Stomach (tissue), 9 donors: Measurements from ENCODE around the gene RSPH4A. TPM values are rescaled to one million over a fixed set of nuclear protein-coding genes. Genes with fewer than 3 reads are reported as not detected.

Experiments used
- DNase-seq, 2 donors: peaks; one replicate each; pipeline versions ENCODE4 v3.0.0 to v3.0.0-alpha.2; 2013 to 2019
- H3K27ac ChIP-seq, 5 donors: fragments of 200-600 bp in 4 of 5; sonication (generic) in 4 of 5; one replicate each; pipeline ENCODE4 v1.5.1; 2013 to 2019; ENCODE audit warnings: mild to moderate bottlenecking in 1 of 5, moderate library complexity in 1 of 5
- H3K27me3 ChIP-seq, 3 donors: fragments of 200-600 bp; sonication (generic); one replicate each; pipeline ENCODE4 v1.5.1; 2017 to 2019; ENCODE audit warnings: mixed run types in 1 of 3
- H3K36me3 ChIP-seq, 4 donors: fragments of 200-600 bp; sonication (generic); 1 replicate in 3 of 4; 2 replicates in 1 of 4; pipeline ENCODE4 v1.5.1; 2016 to 2019
- H3K4me1 ChIP-seq, 4 donors: fragments of 200-600 bp; sonication (generic); one replicate each; pipeline ENCODE4 v1.5.1; 2016 to 2019
- H3K4me3 ChIP-seq, 4 donors: fragments of 200-600 bp; sonication (generic) in 3 of 4; one replicate each; pipeline ENCODE4 v1.5.1; 2016 to 2019; ENCODE audit warnings: mild to moderate bottlenecking in 1 of 4
- H3K9me3 ChIP-seq, 4 donors: fragments of 200-600 bp; sonication (generic); one replicate each; pipeline ENCODE4 v1.5.1; 2016 to 2019
- CTCF ChIP-seq, 7 experiments: fragments of 450-650 bp in 4 of 7; fragments of 200-600 bp in 3 of 7; sonication (generic) in 3 of 7; IDR thresholded peaks; one replicate each; pipeline ENCODE4 v1.5.1; 2016 to 2019; ENCODE audit warnings: antibody characterized with exemption in 7 of 7, control low read depth in 2 of 7, mild to moderate bottlenecking in 1 of 7
- EP300 ChIP-seq: sonication (generic); formaldehyde crosslinking; IDR thresholded peaks from one replicate; pipeline ENCODE4 v1.6.1; 2017; ENCODE audit warnings: antibody characterized with exemption
- POLR2A ChIP-seq, 4 donors: fragments of 450-650 bp; IDR thresholded peaks; one replicate each; pipeline ENCODE4 v1.6.1; 2016; ENCODE audit warnings: antibody characterized with exemption in 4 of 4, control low read depth in 2 of 4, mild to moderate bottlenecking in 1 of 4, moderate library complexity in 1 of 4
- POLR2AphosphoS5 ChIP-seq, 3 donors: sonication (generic); formaldehyde crosslinking; IDR thresholded peaks; one replicate each; pipeline ENCODE4 v1.6.1; 2016; ENCODE audit warnings: antibody characterized with exemption in 3 of 3
- WGBS, 5 donors: extraction: QIAGEN DNeasy Blood & Tissue Kit in 3 of 5; methylation state at CpG; one replicate each; pipeline versions ENCODE4 v1.1.5 to v1.1.7; 2013 to 2018; 5-methylcytosine and 5-hydroxymethylcytosine counted together
- intact Hi-C: fragments of 100-400 bp; cut with DNase I; formaldehyde crosslinking; loops from one replicate; pipeline ENCODE4 v1.15.1; 2023; ENCODE audit warnings: low total_unique reads
- polyA plus RNA-seq, 3 donors: library from polyadenylated mRNA; stranded (reverse); fragments of 200-250 nt; gene quantifications; one replicate each; pipeline ENCODE4 v1.2.3, GENCODE V29; 2013
- total RNA-seq, 5 donors: library from RNA; depleted of rRNA; stranded (reverse); fragments of >200 nt; gene quantifications; one replicate each; pipeline versions ENCODE4 v1.1.0 to v1.2.3, GENCODE V29; 2014 to 2016
- donor health status: healthy with polysubstance abuse.
- donor health status: Bipolar disorder and iron deficiency.
- donor health status: healthy.

Gene RSPH4A
- total and polyA plus RNA-seq, 8 donors, result under 0.01 to 5.3 (median 0.25) TPM; not detected in 2

GRCh38 chr6:116666869-116667268, 50.6 kb downstream of the RSPH4A start:
- no peaks in the 10 kb centered on the region for H3K27me3 ChIP-seq
- no peak overlapping the region for H3K27ac ChIP-seq
- no peaks in the 10 kb centered on the region for H3K36me3 ChIP-seq
- no peaks in the 10 kb centered on the region for H3K9me3 ChIP-seq
- no peak for TF ChIP-seq EP300
- no peak for TF ChIP-seq POLR2A (IDR thresholded peaks at IDR 0.05)
- peaks cover 10 to 50% (median 23%) of the 10 kb centered on the region in 4 donors for H3K4me1 ChIP-seq
- H3K4me3 ChIP-seq, result no peak overlapping the region
- DNase-seq, result no peak
- intact Hi-C loops, result no loop called here
- WGBS, 5 donors, result 58 to 74% (median 66%) methylated on average over 1 of the region's 1 CpG

GRCh38 chr6:116667623-116668022, 51.3 kb downstream of the RSPH4A start:
- TF ChIP-seq CTCF (IDR thresholded peaks at IDR 0.05), result no peak
- no peak for TF ChIP-seq EP300
- no peak for TF ChIP-seq POLR2AphosphoS5 (IDR thresholded peaks at IDR 0.05)
- no peak for TF ChIP-seq POLR2A (IDR thresholded peaks at IDR 0.05)
- no peaks in the 10 kb centered on the region for H3K27me3 ChIP-seq
- H3K36me3 ChIP-seq, result no peaks in the 10 kb centered on the region
- peak in 1 of 2 donors; percentile 24 for DNase-seq
- H3K27ac ChIP-seq, result peak overlapping the region in 2 of 5 donors; percentile 87
- peaks cover 10 to 46% (median 23%) of the 10 kb centered on the region in 4 donors for H3K4me1 ChIP-seq
- peak overlapping the region; percentile 70 to 91 (median 85) for H3K4me3 ChIP-seq
- 22 to 32% (median 27%) methylated on average over 3 of the region's 3 CpGs for WGBS, 5 donors
- intact Hi-C loops, result no loop called here
- H3K9me3 ChIP-seq, result no peaks in the 10 kb centered on the region

DNA sequence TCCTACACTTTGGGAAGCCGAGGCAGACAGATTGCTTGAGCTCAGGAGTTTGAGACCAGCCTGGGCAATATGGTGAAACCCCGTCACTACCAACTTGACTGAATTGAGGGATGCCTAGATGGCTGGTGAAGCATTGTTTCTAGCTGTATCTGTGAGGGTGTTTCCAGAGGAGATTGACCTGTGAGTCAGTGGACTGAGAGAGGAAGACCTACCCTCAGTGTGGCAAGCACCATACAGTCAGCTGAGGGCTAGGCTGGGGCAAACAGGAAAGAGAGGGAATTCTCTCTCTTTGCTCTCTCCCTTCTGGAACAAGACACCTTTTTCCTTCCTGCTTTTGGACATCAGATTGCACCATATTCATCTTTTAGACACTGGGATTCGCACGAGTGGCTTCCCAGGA, 56.0 kb downstream of the RSPH4A start:
- Histone ChIP-seq H3K27me3 (no peaks in the 10 kb centered on the region), H3K36me3 (no peaks in the 10 kb centered on the region), H3K4me3 (no peak overlapping the region), H3K4me1 (peaks cover 0 to 8% (median 6%) of the 10 kb centered on the region in 4 donors), H3K9me3 (no peaks in the 10 kb centered on the region), H3K27ac (no peak overlapping the region)
- intact Hi-C loops, result no loop called here
- WGBS, 5 donors, result 81 to 94% (median 90%) methylated on average over 4 of the region's 4 CpGs
- DNase-seq, result no peak
- TF ChIP-seq EP300 (no peak), POLR2AphosphoS5 (IDR thresholded peaks at IDR 0.05) (no peak), CTCF (IDR thresholded peaks at IDR 0.05) (no peak), POLR2A (IDR thresholded peaks at IDR 0.05) (no peak)

GRCh38 chr6:116676021-116676420, 59.7 kb downstream of the RSPH4A start:
- H3K27ac ChIP-seq, result no peak overlapping the region
- intact Hi-C loops, result no loop called here
- H3K36me3 ChIP-seq, result no peaks in the 10 kb centered on the region
- peaks cover 0 to 12% (median 7%) of the 10 kb centered on the region in 4 donors for H3K4me1 ChIP-seq
- no peaks in the 10 kb centered on the region for H3K27me3 ChIP-seq
- TF ChIP-seq EP300, result no peak
- TF ChIP-seq POLR2A (IDR thresholded peaks at IDR 0.05), result no peak
- TF ChIP-seq CTCF (IDR thresholded peaks at IDR 0.05), result no peak
- no peak for TF ChIP-seq POLR2AphosphoS5 (IDR thresholded peaks at IDR 0.05)
- 92 to 100% (median 94%) methylated on average over 1 of the region's 1 CpG for WGBS, 5 donors
- H3K9me3 ChIP-seq, result no peaks in the 10 kb centered on the region
- H3K4me3 ChIP-seq, result no peak overlapping the region
- DNase-seq, result no peak

DNA sequence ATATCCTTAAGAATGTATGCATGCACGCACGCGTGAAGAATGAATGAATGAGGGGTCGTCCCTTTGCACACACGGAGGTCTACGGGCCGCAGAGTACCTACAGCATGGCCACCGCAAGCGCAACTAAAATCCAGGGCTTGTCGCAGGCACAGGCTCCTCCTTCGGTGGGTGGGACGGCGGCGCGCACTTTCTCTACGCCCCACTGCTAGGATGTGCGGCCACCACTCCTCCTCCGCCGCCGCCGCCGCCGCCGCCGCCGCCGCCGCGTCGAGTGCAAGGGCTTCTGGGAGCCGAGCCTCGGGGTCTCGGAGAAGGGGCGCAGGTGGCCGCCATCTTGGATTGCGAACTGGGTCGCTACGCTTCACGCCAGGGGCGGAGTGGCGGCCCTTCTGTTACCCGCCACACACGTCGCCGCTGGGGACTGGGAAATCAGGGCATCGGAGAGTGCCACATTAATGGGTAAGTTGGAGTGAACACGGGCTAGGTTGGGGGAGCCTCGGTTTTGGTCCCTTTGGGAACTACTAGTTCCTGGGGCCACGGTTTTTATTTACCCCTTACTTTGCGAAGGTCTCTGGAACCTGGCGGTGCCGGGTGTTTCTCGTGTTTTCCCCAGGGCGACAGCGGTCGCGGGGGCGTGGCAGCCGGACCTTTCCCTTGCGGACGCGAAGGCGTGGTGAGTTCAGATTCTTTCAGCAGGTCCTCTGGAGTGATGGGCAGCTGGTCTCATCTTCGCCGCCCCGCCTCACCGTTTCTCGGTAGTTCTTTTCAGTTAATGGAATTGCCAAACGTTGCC, 64.8 kb downstream of the RSPH4A start, which contains the start of gene KPNA5:
KPNA5 (plus strand) TSS at position 332 of the 793 bp plus-strand sequence; CDS start at position 456, 124 bp downstream.
- Histone ChIP-seq H3K4me3 (peak within 1 kb of the TSS; percentile 67 to 76 (median 70)), H3K27me3 (no peaks in the 10 kb centered on the region), H3K27ac (peak within 1 kb of the TSS; percentile 86 to 95 (median 88)), H3K9me3 (no peaks in the 10 kb centered on the region), H3K4me1 (peaks cover 12 to 33% (median 21%) of the 10 kb centered on the region in 4 donors), H3K36me3 (peaks cover 0 to 9% (median 2%) of the 10 kb centered on the region in 4 donors)
- DNase-seq, result peak; percentile 90 to 98
- intact Hi-C loops, result no loop called here
- WGBS, 5 donors, result 0 to 1% (median 0%) methylated on average over 49 to 69 of the region's 69 CpGs
- no peak for TF ChIP-seq CTCF (IDR thresholded peaks at IDR 0.05)
- peak in 1 of 4 donors; percentile 43 for TF ChIP-seq POLR2A (IDR thresholded peaks at IDR 0.05)
- TF ChIP-seq POLR2AphosphoS5 (IDR thresholded peaks at IDR 0.05), result peak; percentile 54 to 84 (median 84)
